SW 1271 (cell line): Measurements from ENCODE around the gene SLC35A4.

ENCODE experiments used
- DNase-seq, 2 experiments: peaks; one replicate each; lab custom pipeline; 2025; lab: John Stamatoyannopoulos, UW

SLC35A4 gene

DNA sequence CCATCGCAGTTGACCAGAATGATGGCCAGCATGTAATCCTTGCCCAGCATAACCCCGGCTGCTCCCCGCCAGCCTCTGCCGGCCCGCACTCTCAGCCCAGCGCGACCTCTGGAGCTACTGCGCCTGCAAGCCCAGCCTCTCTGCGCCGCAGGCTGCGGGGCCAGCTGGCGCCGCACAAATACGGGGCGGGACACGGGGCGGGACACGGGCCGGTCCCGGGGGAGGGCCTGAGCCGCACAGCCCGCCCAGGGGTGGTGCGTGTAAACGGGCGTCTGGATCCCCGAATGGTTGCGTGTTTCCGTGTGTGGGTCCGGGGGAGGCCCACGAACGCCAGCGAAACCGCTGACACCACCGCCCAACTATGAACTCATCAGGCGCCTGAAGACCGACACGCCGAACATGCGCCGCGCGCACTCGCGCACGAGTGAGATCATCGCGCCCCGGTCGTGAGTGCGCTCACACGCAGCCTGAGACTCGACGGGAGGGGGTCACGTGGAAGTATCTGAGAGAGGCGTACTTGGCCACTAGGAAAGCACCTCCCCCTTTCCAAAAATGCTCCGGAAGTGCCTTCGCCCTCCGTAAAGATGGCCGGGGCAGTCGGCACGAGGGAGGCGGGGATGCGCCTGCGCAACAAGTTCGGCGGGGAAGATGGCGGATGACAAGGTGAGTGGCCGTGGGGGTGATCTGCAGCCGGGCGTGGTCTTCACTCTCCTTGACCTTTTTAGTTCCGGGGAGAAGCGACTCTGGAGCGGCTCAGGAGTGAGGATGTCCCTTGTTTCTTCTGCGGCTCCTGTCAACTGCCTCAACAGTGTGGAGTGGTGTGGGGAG is at the start of gene SLC35A4, which contains the start of gene APBB3:
SLC35A4 (plus strand) TSS at position 633 of the 828 bp plus-strand sequence. CDS start 2,342 bp downstream, outside the sequence.
APBB3 (minus strand) TSS at position 403 of the 828 bp plus-strand sequence; CDS start at position 50, 353 bp downstream.
- peak; percentile 97 to 98 for DNase-seq

GRCh38 chr5:140524003-140524402 is 40.6 kb upstream of the SLC35A4 start:
- DNase-seq: no peak

GRCh38 chr5:140540227-140540626 is 24.4 kb upstream of the SLC35A4 start:
- no peak for DNase-seq

GRCh38 chr5:140542972-140543371 is 21.7 kb upstream of the SLC35A4 start:
- DNase-seq: no peak

GRCh38 chr5:140544986-140545385 is 19.6 kb upstream of the SLC35A4 start:
- DNase-seq: no peak

- no peak for DNase-seq
These were observed 19.0 kb upstream of the SLC35A4 start for GRCh38 chr5:140545606-140546005.

DNA sequence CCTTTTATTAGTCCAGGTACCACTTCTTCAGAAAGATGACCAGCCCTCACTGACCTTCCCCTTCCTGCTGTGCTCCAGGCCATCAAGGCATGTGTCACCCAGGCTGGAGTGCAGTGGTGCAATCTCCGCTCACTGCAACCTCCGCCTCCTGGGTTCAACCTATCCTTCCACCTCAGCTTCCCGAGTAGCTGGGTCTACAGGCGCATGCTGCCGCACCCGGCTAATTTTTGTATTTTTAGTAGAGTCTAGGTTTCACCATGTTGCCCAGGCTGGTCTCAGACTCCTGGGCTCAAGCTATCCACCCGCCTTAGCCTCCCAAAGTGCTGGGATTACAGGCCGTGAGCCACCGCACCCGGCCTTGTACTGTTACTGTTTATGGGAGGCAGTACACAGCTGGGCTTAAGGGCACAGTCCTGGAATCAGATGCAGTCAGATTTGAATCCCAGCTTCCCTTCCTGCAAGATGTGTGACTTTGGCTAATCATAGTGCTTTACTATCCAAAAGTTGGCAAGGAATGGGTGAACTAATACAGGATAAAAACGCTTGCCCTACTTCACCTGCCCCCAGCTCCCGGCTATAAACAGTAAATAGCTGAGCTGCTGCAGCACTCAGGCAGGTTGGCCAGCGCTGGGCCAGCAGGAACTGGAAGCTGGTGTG is 17.6 kb upstream of the SLC35A4 start:
- DNase-seq: no peak

DNA sequence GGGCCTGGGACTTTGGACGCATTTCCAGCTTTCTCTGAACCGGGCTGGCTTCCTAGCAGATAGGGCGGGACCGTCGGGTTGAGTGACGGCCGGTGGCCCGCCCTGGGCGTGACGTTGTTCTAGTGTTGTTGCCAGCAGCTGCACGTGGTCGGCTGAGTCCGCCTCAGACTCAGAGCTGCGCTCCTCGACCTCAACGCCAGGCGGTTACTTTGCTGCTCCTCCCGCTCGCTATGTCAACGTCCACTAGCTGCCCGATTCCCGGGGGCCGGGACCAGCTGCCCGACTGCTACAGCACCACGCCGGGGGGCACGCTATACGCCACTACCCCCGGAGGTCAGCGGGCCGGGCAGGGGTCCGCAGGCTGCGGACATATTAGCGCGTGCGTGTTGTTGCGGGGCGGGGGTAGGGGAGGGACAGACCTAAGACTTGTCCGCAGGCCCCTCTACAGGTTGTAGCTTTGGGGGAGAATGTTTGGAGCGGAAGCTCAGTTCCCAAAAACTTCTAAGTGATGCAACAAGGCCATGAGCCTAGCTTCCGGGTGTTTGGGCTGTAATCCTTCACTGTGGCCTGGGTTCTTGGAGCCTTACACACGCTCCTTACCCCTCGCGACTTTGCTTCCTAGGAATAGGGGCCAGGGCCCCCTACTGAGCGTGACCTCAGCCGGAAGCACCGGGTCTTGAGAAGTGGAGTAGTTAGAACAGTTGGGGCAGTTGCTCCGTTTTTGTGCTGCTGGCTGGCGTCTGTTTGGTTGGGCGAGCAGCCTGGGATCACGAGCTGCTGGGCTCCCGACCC is 16.9 kb upstream of the SLC35A4 start, which contains the start of gene EIF4EBP3:
EIF4EBP3 (plus strand) TSS at position 155 of the 792 bp plus-strand sequence; CDS start at position 231, 76 bp downstream.
- peak in 1 of 2 experiments; percentile 77 for DNase-seq

DNA sequence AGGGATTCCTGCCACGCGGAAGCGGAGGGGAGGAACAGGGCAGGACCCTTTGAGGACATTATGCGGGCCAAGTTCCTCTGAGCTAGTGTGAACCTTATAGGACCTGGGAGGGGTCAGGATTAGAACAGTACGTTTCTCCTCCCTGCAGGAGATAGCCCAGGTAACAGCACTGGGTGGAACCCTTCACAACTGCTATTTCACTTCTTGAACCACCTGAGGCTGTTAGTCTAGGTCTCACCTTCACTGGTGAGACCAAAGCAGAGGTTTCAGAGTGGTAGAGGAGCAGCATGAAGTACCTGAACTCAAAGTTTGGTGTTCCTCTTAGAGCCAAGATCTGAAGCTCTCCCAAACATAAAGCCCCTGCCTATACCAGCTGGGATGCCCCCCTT is 16.3 kb upstream of the SLC35A4 start:
- no peak for DNase-seq

DNA sequence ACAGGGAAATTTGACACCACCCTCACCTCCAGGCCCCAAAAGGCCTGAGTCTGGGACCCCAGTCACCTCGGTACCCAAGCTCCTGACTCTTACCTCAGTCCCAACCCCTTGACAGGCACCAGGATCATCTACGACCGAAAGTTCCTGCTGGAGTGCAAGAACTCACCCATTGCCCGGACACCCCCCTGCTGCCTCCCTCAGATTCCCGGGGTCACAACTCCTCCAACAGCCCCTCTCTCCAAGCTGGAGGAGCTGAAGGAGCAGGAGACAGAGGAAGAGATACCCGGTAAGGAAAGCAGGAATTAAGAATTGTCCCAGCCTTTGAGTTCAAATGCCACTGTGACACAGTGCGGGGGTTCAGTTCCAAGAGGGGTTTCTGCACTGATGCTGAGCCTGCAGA is 15.8 kb upstream of the SLC35A4 start:
- DNase-seq: no peak

GRCh38 chr5:140549237-140550144 is 15.1 kb upstream of the SLC35A4 start:
- DNase-seq: no peak

- no peak for DNase-seq
These were observed 14.2 kb upstream of the SLC35A4 start for GRCh38 chr5:140550147-140551079.

DNA sequence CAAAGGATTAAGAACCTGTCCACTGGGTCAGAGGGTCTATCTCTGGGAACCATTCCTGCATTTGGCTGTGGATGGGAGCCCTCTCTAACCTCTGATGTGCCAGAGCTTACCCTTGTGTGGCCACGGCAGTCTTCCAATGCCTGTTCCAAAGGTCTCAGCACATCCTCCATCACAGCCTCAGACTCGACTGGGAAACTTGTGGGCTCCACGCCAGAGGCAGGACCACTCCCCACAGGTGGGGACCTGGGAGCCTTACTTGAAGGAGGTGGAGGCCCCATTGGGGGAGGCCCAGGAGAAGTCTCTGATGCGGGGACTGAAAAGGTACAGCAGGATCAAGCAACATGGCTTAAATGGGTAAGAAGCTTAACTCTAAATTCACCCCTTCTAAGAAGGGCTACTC is 12.8 kb upstream of the SLC35A4 start:
- DNase-seq: no peak

DNA sequence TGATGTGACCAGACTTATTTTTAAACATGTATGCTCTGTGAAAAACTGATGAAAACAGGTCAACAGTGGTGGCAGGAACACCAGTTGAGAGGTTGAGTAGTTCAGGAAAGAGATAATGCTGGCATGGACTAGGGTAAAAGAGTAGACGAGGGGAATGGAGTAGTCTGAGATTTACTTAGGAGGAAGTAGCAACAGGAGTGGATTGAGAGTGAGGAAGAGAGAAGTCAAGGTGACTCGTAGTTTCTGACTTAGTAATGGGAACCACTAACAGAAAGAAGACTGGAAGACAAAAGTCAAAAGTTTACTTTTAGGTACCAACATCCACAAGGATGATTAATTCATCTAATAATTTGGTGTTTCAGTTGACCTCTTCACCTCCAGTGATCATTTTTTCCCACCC is 11.0 kb upstream of the SLC35A4 start:
- DNase-seq: no peak

- DNase-seq: no peak
These were observed 10.2 kb upstream of the SLC35A4 start for GRCh38 chr5:140554454-140554853.

DNA sequence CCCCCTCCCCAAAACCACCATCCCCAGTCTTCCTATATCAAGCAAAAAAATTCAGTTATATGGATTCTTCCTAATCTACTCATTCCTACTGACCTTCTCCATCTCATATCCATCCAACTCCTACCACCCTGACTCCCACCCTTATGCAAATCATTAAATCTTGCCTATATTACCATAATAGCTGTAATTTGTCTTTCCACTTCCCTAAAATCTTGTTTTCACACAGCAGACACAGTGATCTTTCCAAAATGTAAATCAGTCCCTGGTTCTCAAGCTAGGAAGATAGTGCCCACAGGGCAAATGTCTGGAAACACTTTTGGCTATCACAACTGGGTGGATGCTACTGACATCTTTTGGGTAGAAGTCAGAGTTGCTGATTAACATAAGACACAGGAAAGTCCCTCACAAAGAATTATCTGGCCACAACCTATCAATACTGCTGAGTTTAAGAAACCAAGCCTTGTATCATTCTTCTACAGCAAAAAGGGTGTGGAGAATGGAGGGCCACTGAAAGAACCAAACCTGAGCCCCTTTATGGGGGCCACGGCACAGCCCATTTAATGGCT is 8.8 kb upstream of the SLC35A4 start:
- no peak for DNase-seq

DNA sequence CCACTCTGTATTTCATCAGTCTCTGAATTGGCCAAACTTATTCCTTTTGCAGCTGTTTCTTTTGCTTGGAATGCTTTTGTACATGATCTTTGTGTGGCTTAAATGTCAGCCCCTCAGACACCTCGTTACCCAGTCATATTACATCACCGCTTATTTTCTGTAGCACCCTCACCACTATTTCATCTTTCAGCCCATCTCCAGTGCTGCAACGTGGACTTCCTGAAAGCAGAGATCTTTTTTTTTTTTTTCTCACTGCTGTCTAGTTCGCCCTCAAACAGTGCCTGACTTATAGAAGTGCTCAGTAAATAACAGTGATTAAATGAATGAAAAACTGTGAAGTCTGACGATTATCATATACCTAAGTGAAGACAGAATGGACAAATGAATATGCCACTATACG is 8.2 kb upstream of the SLC35A4 start:
- no peak for DNase-seq

DNA sequence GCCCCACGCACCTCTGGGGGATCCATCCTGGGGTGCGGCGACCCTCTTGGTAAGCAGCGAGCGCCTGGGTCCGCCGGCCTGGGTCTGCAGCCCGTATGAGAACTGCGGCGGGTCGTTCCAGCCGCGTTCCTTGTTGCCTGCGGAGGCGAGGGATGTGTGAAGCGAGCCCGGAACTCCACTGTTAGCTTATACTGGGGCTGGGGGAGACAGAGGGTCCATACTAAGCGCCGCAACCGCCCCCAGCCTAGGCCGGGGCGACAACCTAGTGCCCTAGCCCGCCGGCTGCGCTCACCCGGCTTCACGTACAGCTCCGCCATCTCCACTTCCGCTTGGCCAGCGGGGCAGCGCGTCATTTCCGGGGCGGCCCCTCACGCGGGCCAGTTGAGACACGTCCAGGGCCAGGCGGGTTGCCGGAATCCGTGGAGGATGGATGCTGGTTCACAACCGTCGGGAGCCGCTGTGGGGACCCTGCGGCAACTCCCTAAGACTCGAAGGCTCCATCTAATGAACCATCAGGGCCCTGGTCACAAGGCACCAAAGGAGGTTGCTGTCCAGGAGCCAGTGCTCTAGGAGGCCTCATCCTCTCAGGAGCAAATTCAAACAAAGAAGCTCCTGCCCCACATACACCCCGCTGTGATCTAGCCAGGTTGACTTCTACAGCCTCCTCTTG is 7.4 kb upstream of the SLC35A4 start, which contains the start of gene SRA1:
SRA1 (minus strand) TSS at position 338 of the 670 bp plus-strand sequence; CDS start at position 317, 21 bp downstream.
- peak; percentile 80 to 91 for DNase-seq

- no peak for DNase-seq
These were observed 6.7 kb upstream of the SLC35A4 start for GRCh38 chr5:140557965-140558364.
